HepG2 (cell line): Measurements from ENCODE around the gene ALDH18A1. TPM values are rescaled to one million over a fixed set of nuclear protein-coding genes. Genes with fewer than 3 reads are reported as not detected.

Source experiments
- ATAD3A ChIP-seq: sonication (generic); formaldehyde crosslinking; IDR thresholded peaks from 2 replicates; pipeline ENCODE4 v1.4.0; 2020; ENCODE audit warnings: missing genetic modification reagents
- FOXA3 ChIP-seq: IDR thresholded peaks from 2 replicates; pipeline ENCODE4 v1.6.1; 2016; ENCODE audit warnings: missing genetic modification reagents, missing compliant biosample characterization
- HMG20B ChIP-seq: conservative IDR thresholded peaks from 2 replicates; pipeline ENCODE4 v1.6.1; 2016; ENCODE audit warnings: missing genetic modification reagents, missing compliant biosample characterization
- HOXA3 ChIP-seq: sonication (generic); formaldehyde crosslinking; IDR thresholded peaks from 2 replicates; pipeline ENCODE4 v1.5.0; 2020; ENCODE audit warnings: missing genetic modification reagents
- IRF2 ChIP-seq: IDR thresholded peaks from 2 replicates; pipeline ENCODE4 v1.6.1; 2018; ENCODE audit warnings: missing genetic modification reagents, missing compliant biosample characterization
- KDM1A ChIP-seq: IDR thresholded peaks from 2 replicates; pipeline ENCODE4 v1.6.1; 2016; ENCODE audit warnings: missing compliant biosample characterization
- PHF8 ChIP-seq: sonication (generic); formaldehyde crosslinking; IDR thresholded peaks from 2 replicates; pipeline ENCODE4 v1.5.0; 2020; ENCODE audit warnings: missing genetic modification reagents
- RFXANK ChIP-seq: IDR thresholded peaks from 2 replicates; pipeline ENCODE4 v1.6.1; 2016
- SIN3A ChIP-seq: IDR thresholded peaks from 2 replicates; pipeline ENCODE4 v1.6.1; 2011; ENCODE audit warnings: low read depth, mild to moderate bottlenecking, control low read depth, low read length, borderline replicate concordance
- SMYD3 ChIP-seq: sonication (generic); formaldehyde crosslinking; IDR thresholded peaks from 2 replicates; pipeline ENCODE4 v1.8.1; 2023; ENCODE audit warnings: mild to moderate bottlenecking, missing genetic modification reagents
- TOPORS ChIP-seq: sonication (generic); formaldehyde crosslinking; IDR thresholded peaks from 2 replicates; pipeline ENCODE4 v1.8.0; 2023; ENCODE audit warnings: mild to moderate bottlenecking, missing genetic modification reagents
- XRCC5 ChIP-seq: fragments of 200-400 bp; formaldehyde crosslinking; optimal IDR thresholded peaks from 2 replicates; pipeline ENCODE3; 2017; ENCODE audit warnings: mild to moderate bottlenecking, low read length
- ZNF24 ChIP-seq: fragments of 450-650 bp; IDR thresholded peaks from 2 replicates; pipeline ENCODE4 v1.6.1; 2017; ENCODE audit warnings: antibody characterized with exemption, mild to moderate bottlenecking
- ZNF253 ChIP-seq: sonication (generic); formaldehyde crosslinking; IDR thresholded peaks from 2 replicates; pipeline ENCODE4 v1.8.0; 2022; ENCODE audit warnings: mild to moderate bottlenecking, missing genetic modification reagents, borderline replicate concordance
- ZNF432 ChIP-seq: sonication (generic); formaldehyde crosslinking; IDR thresholded peaks from 2 replicates; pipeline ENCODE4 v1.5.0; 2020; ENCODE audit warnings: missing genetic modification reagents, mild to moderate bottlenecking, borderline replicate concordance
- ZNF44 ChIP-seq: sonication (generic); formaldehyde crosslinking; IDR thresholded peaks from 2 replicates; pipeline ENCODE4 v1.5.1; 2020; ENCODE audit warnings: mild to moderate bottlenecking, missing genetic modification reagents
- ZNF749 ChIP-seq: sonication (generic); formaldehyde crosslinking; IDR thresholded peaks from 2 replicates; pipeline ENCODE4 v1.8.0; 2022; ENCODE audit warnings: mild to moderate bottlenecking, missing genetic modification reagents, moderate library complexity, borderline replicate concordance
- ZNF788 ChIP-seq: sonication (generic); formaldehyde crosslinking; IDR thresholded peaks from 2 replicates; pipeline ENCODE4 v1.5.0; 2020; ENCODE audit warnings: mild to moderate bottlenecking, missing genetic modification reagents, borderline replicate concordance
- ZNF792 ChIP-seq: IDR thresholded peaks from 2 replicates; pipeline ENCODE4 v1.6.1; 2016
- polyA plus RNA-seq, 8 experiments: library from polyadenylated mRNA; depleted of rRNA in 3 of 8; stranded (reverse) in 7 of 8; unstranded in 1 of 8; fragments of >200 nt; fragmentation: Illumina TruSeq in 4 of 8; extraction: Trizol in 4 of 8; gene quantifications; 2 replicates each; pipeline versions ENCODE4 v1.2.1 to v1.2.3, GENCODE V29; 2011 to 2016; ENCODE audit warnings: low read depth in 4 of 8, missing spikeins in 1 of 8, mixed read lengths in 1 of 8; ENCODE audit not compliant: insufficient read depth in 1 of 8
- total RNA-seq, 5 experiments: library from RNA; depleted of rRNA; stranded (reverse); fragments of >200 nt; fragmentation: Illumina TruSeq; extraction: Trizol; gene quantifications; 2 replicates each; pipeline ENCODE4 v1.2.3, GENCODE V29; 2016; ENCODE audit warnings: low read depth in 1 of 5
- TF ChIP-seq, protein P1 (sequence below): sonication (generic); formaldehyde crosslinking; IDR thresholded peaks from 2 replicates; pipeline ENCODE4 v1.5.1; 2020; ENCODE audit warnings: mild to moderate bottlenecking, missing genetic modification reagents, moderate library complexity
- TF ChIP-seq, protein P2 (sequence below): sonication (generic); formaldehyde crosslinking; IDR thresholded peaks from 2 replicates; pipeline ENCODE4 v1.5.0; 2020; ENCODE audit warnings: mild to moderate bottlenecking, missing genetic modification reagents, borderline replicate concordance
- TF ChIP-seq, protein P3 (sequence below): sonication (generic); formaldehyde crosslinking; conservative IDR thresholded peaks from 2 replicates; pipeline ENCODE4 v1.8.0; 2022; ENCODE audit warnings: mild to moderate bottlenecking, moderate library complexity, missing genetic modification reagents

The ALDH18A1 gene
- total and polyA plus RNA-seq, 2 of the 13 experiments (the other 11 are each of a cell fraction or from before 2014, with no cell fraction given): 180 to 263 TPM

DNA sequence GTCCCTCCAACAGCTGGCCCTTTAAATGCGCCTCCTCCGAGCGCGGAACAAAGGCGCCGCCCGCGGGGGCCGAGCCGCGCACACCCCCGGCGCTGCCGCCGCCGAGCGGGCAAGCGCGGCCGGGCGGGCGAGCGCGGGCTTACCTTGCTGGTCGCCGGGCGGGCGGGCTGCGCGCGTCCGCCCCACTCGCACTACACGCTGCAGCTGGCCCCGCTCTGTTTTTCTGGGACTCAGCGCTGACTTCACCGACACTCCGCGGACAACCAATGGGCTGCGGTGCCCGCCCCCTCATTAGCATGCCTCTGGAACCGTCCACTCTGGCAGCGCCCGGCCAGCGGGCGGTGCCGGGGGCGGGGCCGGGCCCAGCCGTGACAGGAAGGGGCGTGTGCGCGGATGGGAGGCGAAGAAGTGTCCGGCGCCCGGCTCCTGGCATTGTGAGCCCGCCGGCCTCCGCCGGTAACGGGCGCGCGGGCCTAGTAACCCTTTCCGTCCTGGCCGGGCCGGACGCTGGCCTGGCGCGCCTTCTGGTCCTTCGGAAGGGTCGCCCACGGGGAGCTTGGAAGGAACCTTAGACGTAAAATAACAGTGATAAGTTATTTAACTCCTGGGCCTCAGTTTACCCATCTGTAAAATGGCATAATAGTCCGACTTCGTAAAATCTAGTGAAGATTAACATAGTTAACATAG is 95.2 kb downstream of the ALDH18A1 start, which contains the start of gene SORBS1 (continued):
- TF ChIP-seq, protein P1, sequence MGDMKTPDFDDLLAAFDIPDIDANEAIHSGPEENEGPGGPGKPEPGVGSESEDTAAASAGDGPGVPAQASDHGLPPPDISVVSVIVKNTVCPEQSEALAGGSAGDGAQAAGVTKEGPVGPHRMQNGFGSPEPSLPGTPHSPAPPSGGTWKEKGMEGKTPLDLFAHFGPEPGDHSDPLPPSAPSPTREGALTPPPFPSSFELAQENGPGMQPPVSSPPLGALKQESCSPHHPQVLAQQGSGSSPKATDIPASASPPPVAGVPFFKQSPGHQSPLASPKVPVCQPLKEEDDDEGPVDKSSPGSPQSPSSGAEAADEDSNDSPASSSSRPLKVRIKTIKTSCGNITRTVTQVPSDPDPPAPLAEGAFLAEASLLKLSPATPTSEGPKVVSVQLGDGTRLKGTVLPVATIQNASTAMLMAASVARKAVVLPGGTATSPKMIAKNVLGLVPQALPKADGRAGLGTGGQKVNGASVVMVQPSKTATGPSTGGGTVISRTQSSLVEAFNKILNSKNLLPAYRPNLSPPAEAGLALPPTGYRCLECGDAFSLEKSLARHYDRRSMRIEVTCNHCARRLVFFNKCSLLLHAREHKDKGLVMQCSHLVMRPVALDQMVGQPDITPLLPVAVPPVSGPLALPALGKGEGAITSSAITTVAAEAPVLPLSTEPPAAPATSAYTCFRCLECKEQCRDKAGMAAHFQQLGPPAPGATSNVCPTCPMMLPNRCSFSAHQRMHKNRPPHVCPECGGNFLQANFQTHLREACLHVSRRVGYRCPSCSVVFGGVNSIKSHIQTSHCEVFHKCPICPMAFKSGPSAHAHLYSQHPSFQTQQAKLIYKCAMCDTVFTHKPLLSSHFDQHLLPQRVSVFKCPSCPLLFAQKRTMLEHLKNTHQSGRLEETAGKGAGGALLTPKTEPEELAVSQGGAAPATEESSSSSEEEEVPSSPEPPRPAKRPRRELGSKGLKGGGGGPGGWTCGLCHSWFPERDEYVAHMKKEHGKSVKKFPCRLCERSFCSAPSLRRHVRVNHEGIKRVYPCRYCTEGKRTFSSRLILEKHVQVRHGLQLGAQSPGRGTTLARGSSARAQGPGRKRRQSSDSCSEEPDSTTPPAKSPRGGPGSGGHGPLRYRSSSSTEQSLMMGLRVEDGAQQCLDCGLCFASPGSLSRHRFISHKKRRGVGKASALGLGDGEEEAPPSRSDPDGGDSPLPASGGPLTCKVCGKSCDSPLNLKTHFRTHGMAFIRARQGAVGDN (CRISPR knock-in tag): peak; percentile 80
- 0 out of 2 replicates have a peak, but pooled peaks have one; percentile 68 for TF ChIP-seq SMYD3 (CRISPR knock-in tag)
- no peak for TF ChIP-seq ZNF44 (CRISPR knock-in tag)
- TF ChIP-seq KDM1A (CRISPR knock-in tag): peak; percentile 95
- TF ChIP-seq, protein P2, sequence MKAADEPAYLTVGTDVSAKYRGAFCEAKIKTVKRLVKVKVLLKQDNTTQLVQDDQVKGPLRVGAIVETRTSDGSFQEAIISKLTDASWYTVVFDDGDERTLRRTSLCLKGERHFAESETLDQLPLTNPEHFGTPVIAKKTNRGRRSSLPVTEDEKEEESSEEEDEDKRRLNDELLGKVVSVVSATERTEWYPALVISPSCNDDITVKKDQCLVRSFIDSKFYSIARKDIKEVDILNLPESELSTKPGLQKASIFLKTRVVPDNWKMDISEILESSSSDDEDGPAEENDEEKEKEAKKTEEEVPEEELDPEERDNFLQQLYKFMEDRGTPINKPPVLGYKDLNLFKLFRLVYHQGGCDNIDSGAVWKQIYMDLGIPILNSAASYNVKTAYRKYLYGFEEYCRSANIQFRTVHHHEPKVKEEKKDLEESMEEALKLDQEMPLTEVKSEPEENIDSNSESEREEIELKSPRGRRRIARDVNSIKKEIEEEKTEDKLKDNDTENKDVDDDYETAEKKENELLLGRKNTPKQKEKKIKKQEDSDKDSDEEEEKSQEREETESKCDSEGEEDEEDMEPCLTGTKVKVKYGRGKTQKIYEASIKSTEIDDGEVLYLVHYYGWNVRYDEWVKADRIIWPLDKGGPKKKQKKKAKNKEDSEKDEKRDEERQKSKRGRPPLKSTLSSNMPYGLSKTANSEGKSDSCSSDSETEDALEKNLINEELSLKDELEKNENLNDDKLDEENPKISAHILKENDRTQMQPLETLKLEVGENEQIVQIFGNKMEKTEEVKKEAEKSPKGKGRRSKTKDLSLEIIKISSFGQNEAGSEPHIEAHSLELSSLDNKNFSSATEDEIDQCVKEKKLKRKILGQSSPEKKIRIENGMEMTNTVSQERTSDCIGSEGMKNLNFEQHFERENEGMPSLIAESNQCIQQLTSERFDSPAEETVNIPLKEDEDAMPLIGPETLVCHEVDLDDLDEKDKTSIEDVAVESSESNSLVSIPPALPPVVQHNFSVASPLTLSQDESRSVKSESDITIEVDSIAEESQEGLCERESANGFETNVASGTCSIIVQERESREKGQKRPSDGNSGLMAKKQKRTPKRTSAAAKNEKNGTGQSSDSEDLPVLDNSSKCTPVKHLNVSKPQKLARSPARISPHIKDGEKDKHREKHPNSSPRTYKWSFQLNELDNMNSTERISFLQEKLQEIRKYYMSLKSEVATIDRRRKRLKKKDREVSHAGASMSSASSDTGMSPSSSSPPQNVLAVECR (CRISPR knock-in tag): peak; percentile 83
- no peak for TF ChIP-seq ZNF432
- no peak for TF ChIP-seq HMG20B (CRISPR knock-in tag)
- peak; percentile 70; the same call in 1 of the 2 replicates for TF ChIP-seq ZNF788 (CRISPR knock-in tag)
- no peak for TF ChIP-seq IRF2 (CRISPR knock-in tag)
- TF ChIP-seq ZNF253 (CRISPR knock-in tag): no peak
- TF ChIP-seq, protein P3, sequence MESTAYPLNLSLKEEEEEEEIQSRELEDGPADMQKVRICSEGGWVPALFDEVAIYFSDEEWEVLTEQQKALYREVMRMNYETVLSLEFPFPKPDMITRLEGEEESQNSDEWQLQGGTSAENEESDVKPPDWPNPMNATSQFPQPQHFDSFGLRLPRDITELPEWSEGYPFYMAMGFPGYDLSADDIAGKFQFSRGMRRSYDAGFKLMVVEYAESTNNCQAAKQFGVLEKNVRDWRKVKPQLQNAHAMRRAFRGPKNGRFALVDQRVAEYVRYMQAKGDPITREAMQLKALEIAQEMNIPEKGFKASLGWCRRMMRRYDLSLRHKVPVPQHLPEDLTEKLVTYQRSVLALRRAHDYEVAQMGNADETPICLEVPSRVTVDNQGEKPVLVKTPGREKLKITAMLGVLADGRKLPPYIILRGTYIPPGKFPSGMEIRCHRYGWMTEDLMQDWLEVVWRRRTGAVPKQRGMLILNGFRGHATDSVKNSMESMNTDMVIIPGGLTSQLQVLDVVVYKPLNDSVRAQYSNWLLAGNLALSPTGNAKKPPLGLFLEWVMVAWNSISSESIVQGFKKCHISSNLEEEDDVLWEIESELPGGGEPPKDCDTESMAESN (CRISPR knock-in tag): no peak
- TF ChIP-seq ZNF24: peak; percentile 70
- peak; percentile 74; the same call in 1 of the 2 replicates for TF ChIP-seq ZNF749 (CRISPR knock-in tag)
- TF ChIP-seq PHF8 (CRISPR knock-in tag): peak; percentile 67
- TF ChIP-seq RFXANK (CRISPR knock-in tag): no peak
- no peak for TF ChIP-seq HOXA3 (CRISPR knock-in tag)
- TF ChIP-seq XRCC5: no peak
- peak; percentile 41; the same call in 1 of the 2 replicates for TF ChIP-seq SIN3A
- TF ChIP-seq ATAD3A (CRISPR knock-in tag): no peak
- TF ChIP-seq ZNF792 (CRISPR knock-in tag): peak; percentile 29; the same call in 1 of the 2 replicates
- TF ChIP-seq TOPORS (CRISPR knock-in tag): no peak; the same call in 1 of the 2 replicates
- no peak for TF ChIP-seq FOXA3 (CRISPR knock-in tag)
